NCI-H2196 treated with DMSO at 0.1 percent for 48 hours (cell line): ENCODE results near the gene INTS13.
"Not testable (repeated sequence)": the region's sequence is repeated elsewhere in the genome, so short reads cannot be mapped to it uniquely, and the experiment has no call there.

Experiments
- DNase-seq: peaks from one replicate; lab custom pipeline; 2025; ENCODE audit not compliant: unreplicated experiment; lab: John Stamatoyannopoulos, UW

The INTS13 gene

GRCh38 chr12:26870491-26871419 lies 67.0 kb downstream of the INTS13 start:
- DNase-seq = peak; percentile 96

DNA sequence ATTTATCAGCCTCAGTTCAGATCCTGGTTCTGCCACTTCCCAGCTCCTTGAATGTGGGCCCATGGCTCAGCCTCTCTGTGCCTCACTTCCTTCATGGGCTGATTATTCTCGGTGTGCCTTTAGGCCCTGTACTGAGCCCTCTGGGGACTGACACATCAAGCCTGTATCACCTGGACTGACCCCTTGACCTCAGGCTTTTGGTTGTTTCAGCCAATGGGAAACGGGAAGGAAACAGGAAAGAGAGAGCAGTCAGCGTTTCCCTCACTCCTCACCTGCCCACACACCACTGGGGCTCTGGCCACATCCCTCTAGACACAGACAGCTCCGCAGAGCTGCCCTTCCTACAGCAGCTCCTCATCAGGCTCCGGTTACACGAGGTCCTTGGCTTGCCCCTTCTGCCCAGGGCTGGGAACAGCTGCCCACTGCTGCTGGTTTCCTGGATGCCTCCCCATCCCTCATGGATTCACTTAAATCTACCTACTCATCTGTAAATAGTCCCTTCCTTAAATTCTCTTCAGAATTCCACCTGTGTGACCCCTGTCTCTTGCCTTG lies 67.8 kb downstream of the INTS13 start:
- no peak for DNase-seq

GRCh38 chr12:26869104-26869494 lies 68.7 kb downstream of the INTS13 start:
- DNase-seq = no peak

DNA sequence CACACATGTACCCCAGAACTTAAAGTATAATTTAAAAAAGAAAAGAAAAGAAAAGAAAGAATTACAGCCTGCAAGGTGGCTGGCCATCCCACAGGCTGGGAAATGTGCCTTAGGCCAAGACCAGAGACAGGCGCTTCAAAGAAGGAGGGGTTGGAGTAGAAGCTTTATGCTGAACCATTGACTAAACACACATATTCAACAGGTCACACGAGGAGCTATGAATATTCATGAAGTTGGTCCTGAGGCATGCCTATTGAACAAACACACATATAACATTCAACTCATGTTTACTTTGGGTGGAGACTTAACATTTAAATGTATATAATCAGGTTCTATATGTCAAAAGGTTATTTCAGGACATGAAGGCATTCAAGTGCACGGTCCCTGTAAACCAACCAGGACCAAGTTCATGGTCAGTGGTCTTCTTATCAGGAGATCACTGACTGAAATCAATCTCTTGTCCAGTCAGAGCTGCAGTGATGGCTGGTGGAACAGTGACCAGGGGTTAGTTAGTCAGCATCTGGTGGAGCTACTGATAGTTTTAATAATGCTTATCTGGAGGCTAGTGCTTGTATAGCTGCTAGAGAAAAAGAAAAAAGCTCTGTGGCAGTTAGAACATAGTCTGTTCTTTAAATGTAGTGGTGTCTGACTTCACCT lies 69.2 kb downstream of the INTS13 start:
- DNase-seq = no peak

DNA sequence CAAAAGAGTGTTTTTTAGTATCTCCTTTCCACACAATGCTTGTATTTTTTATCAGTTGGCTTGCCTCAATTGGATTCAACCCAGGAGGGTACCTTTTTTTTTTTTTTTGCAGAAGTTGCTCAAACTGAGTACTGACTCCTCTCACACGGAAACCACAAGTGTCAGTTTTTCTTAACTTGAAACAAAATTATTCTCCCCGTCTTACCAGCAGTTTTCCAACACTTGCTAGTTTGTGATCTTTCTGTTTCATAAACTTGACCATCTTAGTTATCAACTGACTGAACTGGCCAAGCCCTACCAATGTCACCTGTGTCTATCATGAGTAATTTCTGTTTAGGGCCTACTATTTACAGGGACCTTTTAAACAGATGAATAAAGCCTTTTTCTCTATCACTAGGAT lies 70.7 kb downstream of the INTS13 start:
- DNase-seq = no peak

- peak; percentile 24 for DNase-seq
Observed at GRCh38 chr12:26863515-26863914, 74.3 kb downstream of the INTS13 start.

- not testable (repeated sequence) for DNase-seq
Observed at GRCh38 chr12:26862787-26863186, 75.0 kb downstream of the INTS13 start.

- DNase-seq = no peak
Observed at GRCh38 chr12:26861690-26862089, 76.1 kb downstream of the INTS13 start.

GRCh38 chr12:26857465-26858176 lies 80.2 kb downstream of the INTS13 start:
- DNase-seq = no peak

GRCh38 chr12:26855337-26855736 lies 82.4 kb downstream of the INTS13 start:
- DNase-seq = no peak
